H9 (cell line): ENCODE results near the gene NIPAL1. TPM values are rescaled to one million over a fixed set of nuclear protein-coding genes. Genes with fewer than 3 reads are reported as not detected.

ENCODE experiments used
- DNase-seq: peaks from one replicate; pipeline ENCODE4 v3.0.0-alpha.2; 2017
- H2AFZ ChIP-seq: one replicate; pipeline ENCODE4 v1.6.1; 2013; ENCODE audit warnings: mild to moderate bottlenecking, low read length, control low read depth, moderate library complexity
- H2AK5ac ChIP-seq: 2 replicates; pipeline ENCODE4 v1.6.1; 2013; ENCODE audit warnings: low read length, control low read depth, mixed read lengths; ENCODE audit not compliant: insufficient read length
- H2BK120ac ChIP-seq: one replicate; pipeline ENCODE4 v1.6.1; 2013; ENCODE audit warnings: low read depth, mild to moderate bottlenecking, low read length, control low read depth, inconsistent platforms; ENCODE audit not compliant: poor library complexity, severe bottlenecking
- H2BK12ac ChIP-seq: 2 replicates; pipeline ENCODE4 v1.6.1; 2013; ENCODE audit warnings: low read length, control low read depth, mixed read lengths, low read depth; ENCODE audit not compliant: insufficient read length
- H2BK15ac ChIP-seq: 2 replicates; pipeline ENCODE4 v1.6.1; 2013; ENCODE audit warnings: low read depth, low read length, control low read depth
- H2BK20ac ChIP-seq: one replicate; pipeline ENCODE4 v1.6.1; 2013; ENCODE audit warnings: low read depth, mild to moderate bottlenecking, low read length, control low read depth, inconsistent platforms; ENCODE audit not compliant: poor library complexity, severe bottlenecking
- H2BK5ac ChIP-seq: 2 replicates; pipeline ENCODE4 v1.6.1; 2013; ENCODE audit warnings: low read length, control low read depth, mixed read lengths; ENCODE audit not compliant: insufficient read length
- H3K14ac ChIP-seq: 2 replicates; pipeline ENCODE4 v1.6.1; 2013; ENCODE audit warnings: low read length, control low read depth; ENCODE audit not compliant: insufficient read depth
- H3K18ac ChIP-seq: 2 replicates; pipeline ENCODE4 v1.6.1; 2013; ENCODE audit warnings: low read depth, mild to moderate bottlenecking, mixed read lengths, low read length, control low read depth; ENCODE audit not compliant: insufficient read length
- H3K23ac ChIP-seq: 2 replicates; pipeline ENCODE4 v1.6.1; 2013; ENCODE audit warnings: low read length, control low read depth, mixed read lengths, low read depth; ENCODE audit not compliant: insufficient read length
- H3K23me2 ChIP-seq: 2 replicates; pipeline ENCODE4 v1.6.1; 2013; ENCODE audit warnings: low read depth, mild to moderate bottlenecking, mixed read lengths, low read length, control low read depth; ENCODE audit not compliant: insufficient read length, poor library complexity, severe bottlenecking
- H3K27ac ChIP-seq: 2 replicates; pipeline ENCODE4 v1.5.1; 2013; ENCODE audit warnings: low read length, control low read depth, mixed read lengths, low read depth; ENCODE audit not compliant: insufficient read length
- H3K27me3 ChIP-seq: 2 replicates; pipeline ENCODE4 v1.6.1; 2013; ENCODE audit warnings: low read length, control low read depth, inconsistent platforms; ENCODE audit not compliant: insufficient read depth
- H3K4ac ChIP-seq: 2 replicates; pipeline ENCODE4 v1.6.1; 2013; ENCODE audit warnings: low read depth, mild to moderate bottlenecking, control low read depth, inconsistent platforms, low read length, moderate library complexity
- H3K4me1 ChIP-seq: 2 replicates; pipeline ENCODE4 v1.6.1; 2013; ENCODE audit warnings: low read length, control low read depth, inconsistent platforms; ENCODE audit not compliant: insufficient read depth
- H3K4me2 ChIP-seq: 2 replicates; pipeline ENCODE4 v1.6.1; 2013; ENCODE audit warnings: low read length, control low read depth, mixed read lengths; ENCODE audit not compliant: insufficient read length, insufficient read depth
- H3K56ac ChIP-seq: 2 replicates; pipeline ENCODE4 v1.6.1; 2013; ENCODE audit warnings: low read depth, mild to moderate bottlenecking, mixed read lengths, low read length, control low read depth; ENCODE audit not compliant: insufficient read length
- H3K79me1 ChIP-seq: 2 replicates; pipeline ENCODE4 v1.6.1; 2013; ENCODE audit warnings: low read depth, mild to moderate bottlenecking, moderate library complexity, low read length, control low read depth, inconsistent platforms; ENCODE audit not compliant: insufficient read depth, poor library complexity, severe bottlenecking
- H3K79me2 ChIP-seq: 2 replicates; pipeline ENCODE4 v1.6.1; 2013; ENCODE audit warnings: low read length, control low read depth, inconsistent platforms; ENCODE audit not compliant: insufficient read depth
- H3K9ac ChIP-seq: 2 replicates; pipeline ENCODE4 v1.6.1; 2013; ENCODE audit warnings: low read length, control low read depth, mixed read lengths; ENCODE audit not compliant: insufficient read length; ENCODE audit errors: extremely low read depth
- H3K9me3 ChIP-seq: one replicate; pipeline ENCODE4 v1.6.1; 2013; ENCODE audit warnings: low read depth, low read length, inconsistent platforms; ENCODE audit not compliant: control insufficient read depth
- H3T11ph ChIP-seq: one replicate; pipeline ENCODE4 v1.6.1; 2013; ENCODE audit warnings: mild to moderate bottlenecking, low read length, control low read depth, inconsistent platforms
- H4K20me1 ChIP-seq: one replicate; pipeline ENCODE4 v1.6.1; 2013; ENCODE audit not compliant: control insufficient read depth, insufficient read length, insufficient read depth
- H4K5ac ChIP-seq: 2 replicates; pipeline ENCODE4 v1.6.1; 2013; ENCODE audit warnings: low read depth, mild to moderate bottlenecking, mixed read lengths, low read length, control low read depth; ENCODE audit not compliant: insufficient read length
- H4K8ac ChIP-seq: replicated peaks from 2 replicates; pipeline ENCODE4 v1.6.1; 2013; ENCODE audit warnings: low read length, control low read depth, mixed read lengths, low read depth; ENCODE audit not compliant: insufficient read length
- H4K91ac ChIP-seq: 2 replicates; pipeline ENCODE4 v1.6.1; 2013; ENCODE audit warnings: low read depth, mild to moderate bottlenecking, moderate library complexity, mixed read lengths, low read length, control low read depth; ENCODE audit not compliant: insufficient read length
- H3K27ac Mint-ChIP-seq, 3 experiments: 2 replicates in 2 of 3; 3 replicates in 1 of 3; pipeline ENCODE4 v1.8.0; 2020 to 2021; ENCODE audit warnings: mixed read lengths in 3 of 3, mild to moderate bottlenecking in 1 of 3, moderate library complexity in 1 of 3
- H3K27me3 Mint-ChIP-seq: 2 replicates; pipeline ENCODE4 v1.8.0; 2021; ENCODE audit warnings: low read depth, mild to moderate bottlenecking, moderate library complexity, mixed read lengths
- H3K36me3 Mint-ChIP-seq, 3 experiments: 2 replicates in 2 of 3; 3 replicates in 1 of 3; pipeline ENCODE4 v1.8.0; 2020 to 2021; ENCODE audit warnings: low read depth in 3 of 3, mixed read lengths in 3 of 3; ENCODE audit not compliant: insufficient read depth in 1 of 3
- H3K4me1 Mint-ChIP-seq, 2 experiments: 2 replicates each; pipeline ENCODE4 v1.8.0; 2020; ENCODE audit warnings: mixed read lengths in 2 of 2
- H3K4me3 Mint-ChIP-seq, 2 experiments: 2 replicates in 1 of 2; 3 replicates in 1 of 2; pipeline ENCODE4 v1.8.0; 2020 to 2021; ENCODE audit warnings: mild to moderate bottlenecking in 2 of 2, mixed read lengths in 2 of 2, moderate library complexity in 1 of 2
- H3K9me3 Mint-ChIP-seq, 2 experiments: 2 replicates in 1 of 2; 3 replicates in 1 of 2; pipeline ENCODE4 v1.8.0; 2020; ENCODE audit warnings: mild to moderate bottlenecking in 2 of 2, mixed read lengths in 2 of 2, moderate library complexity in 1 of 2
- WGBS: extraction: QIAGEN DNeasy Blood & Tissue Kit; methylation state at CpG from one replicate; pipeline ENCODE4 v1.1.7; 2013; ENCODE audit warnings: missing lambda C conversion rate, low lambda C conversion rate, mixed read lengths; ENCODE audit not compliant: insufficient read length; ENCODE audit errors: extremely low coverage; 5-methylcytosine and 5-hydroxymethylcytosine counted together
- total RNA-seq: library from RNA; stranded (reverse); gene quantifications from 2 replicates; pipeline ENCODE4 v1.2.1, GENCODE V29; 2021
- TF ChIP-seq, protein P1 (sequence below): fragments of 200-600 bp; sonication (generic); conservative IDR thresholded peaks from 3 replicates; pipeline ENCODE4 v1.8.0; 2021; ENCODE audit warnings: antibody characterized with exemption, mild to moderate bottlenecking

NIPAL1 gene
- total RNA-seq, 1 experiment from 2014 or later: 16.9 TPM

DNA sequence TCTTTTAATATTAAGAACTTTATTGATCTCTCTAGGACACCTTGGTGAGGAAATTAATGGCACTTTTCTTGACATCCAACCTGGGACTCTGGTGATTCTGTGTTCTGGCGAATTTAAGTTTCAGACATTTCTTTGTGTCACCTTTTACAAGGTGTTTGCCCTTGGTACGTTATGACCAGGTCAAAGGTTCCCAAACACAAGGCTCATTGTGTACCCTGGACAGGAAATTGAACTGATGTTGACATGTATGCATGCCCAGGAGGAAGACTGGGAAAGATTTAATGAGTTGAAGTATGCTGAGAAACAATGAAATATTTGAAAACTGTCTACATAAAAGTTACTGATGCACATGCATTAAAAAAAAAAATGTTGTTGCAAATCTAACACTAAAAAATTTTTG lies 22.1 kb downstream of the NIPAL1 start:
- H2BK12ac ChIP-seq: no peak overlapping the region
- no peaks in the 10 kb centered on the region for H4K20me1 ChIP-seq
- WGBS: no CpG with 5 or more reads among the region's 2 CpGs
- no peaks in the 10 kb centered on the region; the same call in 1 of the 2 replicates for H3K4me1 ChIP-seq
- TF ChIP-seq, protein P1, sequence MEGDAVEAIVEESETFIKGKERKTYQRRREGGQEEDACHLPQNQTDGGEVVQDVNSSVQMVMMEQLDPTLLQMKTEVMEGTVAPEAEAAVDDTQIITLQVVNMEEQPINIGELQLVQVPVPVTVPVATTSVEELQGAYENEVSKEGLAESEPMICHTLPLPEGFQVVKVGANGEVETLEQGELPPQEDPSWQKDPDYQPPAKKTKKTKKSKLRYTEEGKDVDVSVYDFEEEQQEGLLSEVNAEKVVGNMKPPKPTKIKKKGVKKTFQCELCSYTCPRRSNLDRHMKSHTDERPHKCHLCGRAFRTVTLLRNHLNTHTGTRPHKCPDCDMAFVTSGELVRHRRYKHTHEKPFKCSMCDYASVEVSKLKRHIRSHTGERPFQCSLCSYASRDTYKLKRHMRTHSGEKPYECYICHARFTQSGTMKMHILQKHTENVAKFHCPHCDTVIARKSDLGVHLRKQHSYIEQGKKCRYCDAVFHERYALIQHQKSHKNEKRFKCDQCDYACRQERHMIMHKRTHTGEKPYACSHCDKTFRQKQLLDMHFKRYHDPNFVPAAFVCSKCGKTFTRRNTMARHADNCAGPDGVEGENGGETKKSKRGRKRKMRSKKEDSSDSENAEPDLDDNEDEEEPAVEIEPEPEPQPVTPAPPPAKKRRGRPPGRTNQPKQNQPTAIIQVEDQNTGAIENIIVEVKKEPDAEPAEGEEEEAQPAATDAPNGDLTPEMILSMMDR: no peak
- no peak overlapping the region for H3K18ac ChIP-seq
- H2AK5ac ChIP-seq: no peak overlapping the region
- Mint-ChIP-seq H3K4me1 (peaks cover 17 to 24% of the 10 kb centered on the region in 2 experiments), H3K27me3 (no peaks in the 10 kb centered on the region), H3K9me3 (no peaks in the 10 kb centered on the region), H3K27ac (no peak overlapping the region), H3K4me3 (no peak overlapping the region), H3K36me3 (peaks cover 4 to 31% (median 23%) of the 10 kb centered on the region in 3 experiments)
- H2BK20ac ChIP-seq: no peak overlapping the region
- no peak overlapping the region for H3T11ph ChIP-seq
- H2BK15ac ChIP-seq: no peak overlapping the region
- no peak overlapping the region for H3K4me2 ChIP-seq
- no peak overlapping the region for H4K8ac ChIP-seq
- no peaks in the 10 kb centered on the region for H3K79me2 ChIP-seq
- H4K91ac ChIP-seq: no peak overlapping the region
- no peaks in the 10 kb centered on the region for H3K79me1 ChIP-seq
- no peaks in the 10 kb centered on the region for H3K23me2 ChIP-seq
- H2BK120ac ChIP-seq: no peak overlapping the region
- H3K4ac ChIP-seq: no peak overlapping the region
- H3K14ac ChIP-seq: no peak overlapping the region
- H2BK5ac ChIP-seq: no peak overlapping the region
- H3K27ac ChIP-seq: no peak overlapping the region
- no peak overlapping the region for H4K5ac ChIP-seq
- H3K9ac ChIP-seq: no peak overlapping the region
- H3K23ac ChIP-seq: no peak overlapping the region
- no peak overlapping the region for H2AFZ ChIP-seq
- no peaks in the 10 kb centered on the region for H3K9me3 ChIP-seq
- no peak overlapping the region for H3K56ac ChIP-seq
- H3K27me3 ChIP-seq: no peaks in the 10 kb centered on the region
- DNase-seq: no peak
